Fibroblast of pulmonary artery (primary cell): ENCODE data around the gene MRS2.

Experiments used
- DNase-seq: peaks from one replicate; pipeline ENCODE4 v3.0.0-alpha.2; 2010; ENCODE audit warnings: low read depth
- H3K4me3 ChIP-seq: replicated peaks from 2 replicates; pipeline ENCODE4 v1.5.1; 2011; ENCODE audit warnings: low read depth, mild to moderate bottlenecking, control low read depth, low read length, moderate library complexity
- CTCF ChIP-seq: IDR thresholded peaks from 2 replicates; pipeline ENCODE4 v1.5.1; 2011; ENCODE audit warnings: mild to moderate bottlenecking, control low read depth, low read length, inconsistent platforms; ENCODE audit errors: missing control alignments

The MRS2 gene

GRCh38 chr6:24458134-24458533, 55.4 kb downstream of the MRS2 start:
- no peak overlapping the region for H3K4me3 ChIP-seq
- peak; percentile 14 for DNase-seq
- TF ChIP-seq CTCF: no peak

- no peak for DNase-seq
- TF ChIP-seq CTCF: no peak
- no peak overlapping the region for H3K4me3 ChIP-seq
These were observed 56.2 kb downstream of the MRS2 start for GRCh38 chr6:24458941-24459340.

- TF ChIP-seq CTCF: no peak
- no peak for DNase-seq
- no peak overlapping the region for H3K4me3 ChIP-seq
These were observed 58.2 kb downstream of the MRS2 start for GRCh38 chr6:24460966-24461365.

GRCh38 chr6:24464253-24465038, 61.7 kb downstream of the MRS2 start:
- H3K4me3 ChIP-seq: no peak overlapping the region
- no peak for DNase-seq
- TF ChIP-seq CTCF: no peak

- no peak overlapping the region for H3K4me3 ChIP-seq
- TF ChIP-seq CTCF: no peak
- no peak for DNase-seq
These were observed 67.1 kb downstream of the MRS2 start for GRCh38 chr6:24469811-24470210.

- no peak overlapping the region for H3K4me3 ChIP-seq
- TF ChIP-seq CTCF: no peak
- DNase-seq: no peak
These were observed 69.4 kb downstream of the MRS2 start for GRCh38 chr6:24472181-24472580.
